Activated CD4-positive, alpha-beta T cell treated with anti-CD3 and anti-CD28 coated beads for 36 hours (primary cell): ENCODE measurements around the gene NDUFAF3. TPM values are rescaled to one million over a fixed set of nuclear protein-coding genes. Genes with fewer than 3 reads are reported as not detected.
A peak's percentile ranks its signal among the peaks of the same experiment; 100 is the strongest.

Source experiments
- ATAC-seq: fragments of 200-7000 bp; cut with Tn5 transposase; one replicate; pipeline ENCODE4 v1.10.0; 2021; ENCODE audit warnings: mild to moderate bottlenecking, moderate library complexity
- CTCF ChIA-PET: fragments of 350-600 bp; sonication (Branson Sonifier 250); formaldehyde crosslinking; loops from one replicate; lab custom pipeline; 2021; ENCODE audit warnings: antibody characterized with exemption; lab: Charles Lee
- POLR2A ChIA-PET: fragments of 350-600 bp; sonication (Branson Sonifier 250); formaldehyde crosslinking; loops from one replicate; lab custom pipeline; 2021; ENCODE audit warnings: antibody characterized with exemption, inconsistent platforms; lab: Charles Lee
- DNase-seq: peaks from one replicate; pipeline ENCODE4 v3.0.0-alpha.2; 2020
- H3K27ac Mint-ChIP-seq: one replicate; pipeline ENCODE4 v1.8.0; 2021; ENCODE audit warnings: mixed read lengths
- H3K27me3 Mint-ChIP-seq: one replicate; pipeline ENCODE4 v1.8.0; 2021; ENCODE audit warnings: mixed read lengths
- H3K36me3 Mint-ChIP-seq: one replicate; pipeline ENCODE4 v1.8.0; 2021; ENCODE audit warnings: low read depth, mixed read lengths
- H3K4me1 Mint-ChIP-seq: one replicate; pipeline ENCODE4 v1.8.0; 2021; ENCODE audit warnings: mixed read lengths
- H3K4me3 Mint-ChIP-seq: one replicate; pipeline ENCODE4 v1.8.0; 2021; ENCODE audit warnings: mild to moderate bottlenecking, moderate library complexity, mixed read lengths
- H3K9me3 Mint-ChIP-seq: one replicate; pipeline ENCODE4 v1.8.0; 2021; ENCODE audit warnings: low read depth, mixed read lengths
- intact Hi-C, 2 experiments: fragments of 100-400 bp; cut with DNase I in 1 of 2; cut with micrococcal nuclease in 1 of 2; formaldehyde crosslinking; loops; one replicate each; pipeline versions ENCODE4 v1.14.2 to v1.15.1; 2022 to 2024; cut with DNase I, micrococcal nuclease
- total RNA-seq, 2 experiments: library from RNA; stranded (reverse); gene quantifications; one replicate each; pipeline ENCODE4 v1.2.3, GENCODE V29; 2021

The NDUFAF3 gene
- total RNA-seq, 2 experiments from 2014 or later = 90.8 to 108 TPM

DNA sequence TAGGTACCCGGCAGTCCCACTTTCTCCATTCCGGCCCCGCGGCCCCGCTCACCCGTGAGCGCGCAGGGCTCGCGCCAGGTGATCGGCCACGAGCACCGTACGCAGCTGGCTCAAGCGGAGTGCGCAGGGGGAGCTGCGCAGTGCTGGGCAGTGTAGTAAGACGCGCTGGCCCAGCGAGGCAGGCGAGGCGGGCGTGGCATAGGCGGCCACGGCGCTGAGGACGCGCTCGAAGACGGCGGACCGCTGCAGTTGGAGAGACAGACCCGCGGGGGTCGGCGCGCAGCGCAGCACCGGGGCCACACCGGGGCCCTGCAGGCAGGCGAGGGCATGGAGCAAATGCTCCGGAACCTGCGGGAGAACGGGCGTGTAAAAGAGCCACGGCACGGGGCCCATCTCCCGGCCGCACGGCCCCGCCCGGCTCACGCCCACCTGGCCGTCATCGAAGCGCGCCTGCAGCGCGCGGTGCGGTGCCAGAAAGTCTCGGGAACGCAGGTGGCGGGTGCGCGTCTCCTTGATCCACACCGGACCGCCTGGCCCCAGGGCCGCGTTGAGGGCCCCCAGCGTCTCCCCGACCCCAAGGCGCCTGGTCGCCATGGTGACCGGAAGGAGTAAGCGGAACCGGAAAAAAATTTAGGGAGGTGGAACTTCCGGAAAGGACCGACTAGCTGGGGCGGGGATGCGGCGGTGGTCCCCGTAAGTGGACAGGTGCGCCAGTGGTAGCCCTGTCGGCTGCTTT is 3.8 kb upstream of the NDUFAF3 start, which contains the start of gene DALRD3:
Gene DALRD3 (minus strand): TSS at position 610 of the 736 bp plus-strand sequence. CDS start 16 bp downstream, at position 594.
- CTCF ChIA-PET = interaction anchor here (1.0 to 4.7 kb wide), 4 partner anchors 11 to 217 kb away, joined by 3 to 27 read pairs (median 4); partner anchors contain the start of genes P4HTM, QRICH1 and WDR6
- Mint-ChIP-seq H3K36me3 (peaks cover 24% of the 10 kb centered on the region), H3K4me3 (peak within 1 kb of the TSS; percentile 95), H3K27me3 (no peaks in the 10 kb centered on the region), H3K4me1 (peaks cover 22% of the 10 kb centered on the region), H3K9me3 (no peaks in the 10 kb centered on the region), H3K27ac (peak within 1 kb of the TSS; percentile 91)
- POLR2A ChIA-PET = interaction anchor here (0.6 to 9.0 kb wide), 5 partner anchors 10 to 546 kb away, joined by 3 to 102 read pairs (median 6); partner anchors contain the start of genes IMPDH2, QRICH1 and WDR6
- DNase-seq (peak; percentile 77), ATAC-seq (no peak)
- intact Hi-C loops = loop anchor here in 1 of 2 experiments (1.0 kb wide), 1 partner anchor 29 kb away; no protein-coding TSS in a partner anchor

DNA sequence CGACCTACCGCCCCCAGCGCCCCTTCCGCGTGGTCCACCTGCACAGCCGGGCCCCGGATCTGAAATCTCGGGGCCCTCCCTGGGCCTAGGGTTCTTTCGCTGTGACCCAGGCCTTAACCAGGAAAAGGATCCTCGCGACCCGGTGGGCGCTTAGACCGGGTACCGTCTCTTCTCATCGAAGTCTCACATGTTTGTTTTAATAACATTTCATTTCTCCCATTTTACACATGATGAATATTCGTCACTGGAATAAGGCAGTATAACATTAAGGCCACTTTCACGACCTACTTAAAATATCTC is 3.3 kb upstream of the NDUFAF3 start:
- ChIA-PET CTCF (interaction anchor here (1.0 kb wide), 1 partner anchor 12 kb away, joined by 3 read pairs; the partner anchor contains the start of gene WDR6), POLR2A (interaction anchor here (0.6 to 9.0 kb wide), 4 partner anchors 10 to 546 kb away, joined by 3 to 102 read pairs (median 10); partner anchors contain the start of genes IMPDH2 and WDR6)
- peaks cover 25% of the 10 kb centered on the region for H3K36me3 Mint-ChIP-seq
- DNase-seq = no peak
- no peaks in the 10 kb centered on the region for H3K9me3 Mint-ChIP-seq
- peak overlapping the region; percentile 95 for H3K4me3 Mint-ChIP-seq
- no peak for ATAC-seq
- H3K4me1 Mint-ChIP-seq = peaks cover 26% of the 10 kb centered on the region
- H3K27me3 Mint-ChIP-seq = no peaks in the 10 kb centered on the region
- peak overlapping the region; percentile 91 for H3K27ac Mint-ChIP-seq
- intact Hi-C loops = loop anchor here in 1 of 2 experiments (1.0 kb wide), 1 partner anchor 29 kb away; no protein-coding TSS in a partner anchor

DNA sequence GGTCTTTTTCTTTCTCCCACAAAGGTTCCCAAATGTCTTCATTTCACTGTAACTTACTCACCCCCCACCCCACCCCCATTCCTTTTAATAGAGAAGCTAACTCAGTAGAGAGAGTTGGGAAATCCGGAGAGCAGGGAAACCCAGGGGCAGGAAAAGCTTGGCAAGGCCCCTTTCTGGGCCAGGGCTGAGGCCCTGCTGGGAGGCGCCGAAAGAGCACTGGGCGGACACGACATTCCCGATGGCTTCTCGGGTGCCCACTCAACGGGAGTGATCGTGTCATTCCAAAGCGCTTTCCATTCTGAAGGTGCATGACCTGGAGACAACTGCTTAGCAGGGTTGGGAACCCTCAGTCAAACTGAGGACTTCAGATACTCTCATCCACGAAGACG is 2.0 kb upstream of the NDUFAF3 start:
- Mint-ChIP-seq H3K36me3 (peaks cover 34% of the 10 kb centered on the region), H3K9me3 (no peaks in the 10 kb centered on the region)
- intact Hi-C loops = loop anchor here (2.0 to 10.0 kb wide), 10 partner anchors 31 to 1545 kb away; partner anchors contain the start of genes AMT (in 1 of the 2), CCDC51 (in 1 of the 2), CCDC71 (in 1 of the 2) and CDC25A (in 1 of the 2)

DNA sequence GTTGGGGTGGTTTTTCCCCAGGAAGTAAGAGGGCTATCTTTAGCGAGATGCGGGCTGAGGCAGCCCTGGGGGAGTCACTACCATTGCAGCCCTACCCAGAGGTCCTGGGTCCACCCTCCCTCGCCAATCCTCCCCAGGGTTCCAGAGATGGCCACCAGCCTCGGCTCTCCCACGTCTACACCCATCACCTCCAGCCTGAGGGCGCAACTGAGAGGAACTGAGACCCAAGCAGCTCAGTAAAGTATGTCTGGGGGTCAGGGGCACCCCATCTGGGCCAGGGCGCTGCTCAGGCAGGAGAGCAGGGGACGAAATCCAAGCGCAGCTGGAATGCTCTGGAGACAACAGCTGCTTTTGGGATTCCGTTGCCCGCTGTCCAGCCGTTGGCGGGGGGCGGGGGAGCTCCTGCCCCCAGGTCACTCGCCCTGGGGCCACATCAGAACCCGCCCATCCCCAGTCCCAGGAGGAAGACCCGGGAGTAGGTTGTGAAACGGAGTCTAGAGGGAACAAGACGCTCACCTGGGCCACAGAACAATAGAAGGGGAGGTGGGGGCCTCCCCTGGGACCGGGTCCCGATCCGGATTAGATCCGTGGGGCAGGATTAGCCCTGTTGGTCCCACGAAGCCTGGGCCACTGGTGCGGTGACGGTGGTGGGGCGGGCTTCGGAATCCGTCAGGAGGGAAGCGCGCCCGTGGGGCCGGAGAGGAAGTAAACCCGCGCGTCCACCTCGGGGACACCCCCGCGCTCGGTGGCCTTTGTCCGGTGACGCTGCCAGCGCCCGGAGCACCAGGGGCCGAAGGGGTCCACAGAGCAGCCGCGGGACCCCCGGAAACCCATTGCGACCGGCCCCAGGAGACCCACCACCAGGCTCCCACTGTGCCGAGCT is 1.4 kb upstream of the NDUFAF3 start:
- CTCF ChIA-PET = interaction anchor here (0.6 to 5.7 kb wide), 15 partner anchors 8 to 826 kb away, joined by 3 to 43 read pairs (median 3); partner anchors contain the start of genes IMPDH2, P4HTM and WDR6
- intact Hi-C loops = loop anchor here (1.0 to 10.0 kb wide), 21 partner anchors 9 to 1546 kb away; partner anchors contain the start of genes IMPDH2 (in 2 of the 2), QRICH1 (in 2 of the 2), WDR6 (in 2 of the 2) and AMT (in 1 of the 2)
- POLR2A ChIA-PET = interaction anchor here (0.7 to 9.0 kb wide), 8 partner anchors 8 to 102 kb away, joined by 3 to 102 read pairs (median 8); partner anchors contain the start of genes ARIH2, IMPDH2, P4HTM and QRICH1
- peaks cover 45% of the 10 kb centered on the region for H3K4me1 Mint-ChIP-seq
- peak overlapping the region; percentile 84 for H3K27ac Mint-ChIP-seq
- peak overlapping the region; percentile 95 for H3K4me3 Mint-ChIP-seq
- no peak for ATAC-seq
- no peaks in the 10 kb centered on the region for H3K27me3 Mint-ChIP-seq
- peak; percentile 56 for DNase-seq
- no peaks in the 10 kb centered on the region for H3K9me3 Mint-ChIP-seq
- H3K36me3 Mint-ChIP-seq = peaks cover 34% of the 10 kb centered on the region

More for the DNA sequence above, 2.0 kb upstream of the NDUFAF3 start:
- H3K4me1 Mint-ChIP-seq = peaks cover 39% of the 10 kb centered on the region
- H3K27ac Mint-ChIP-seq = peak overlapping the region; percentile 84
- DNase-seq (no peak), ATAC-seq (no peak)
- H3K27me3 Mint-ChIP-seq = no peaks in the 10 kb centered on the region
- peak overlapping the region; percentile 95 for H3K4me3 Mint-ChIP-seq
- ChIA-PET POLR2A (interaction anchor here (0.7 to 9.0 kb wide), 5 partner anchors 9 to 74 kb away, joined by 3 to 102 read pairs (median 4); partner anchors contain the start of genes IMPDH2, QRICH1 and WDR6), CTCF (interaction anchor here (0.6 to 3.6 kb wide), 9 partner anchors 9 to 826 kb away, joined by 3 to 28 read pairs (median 3); partner anchors contain the start of genes IMPDH2 and WDR6)

DNA sequence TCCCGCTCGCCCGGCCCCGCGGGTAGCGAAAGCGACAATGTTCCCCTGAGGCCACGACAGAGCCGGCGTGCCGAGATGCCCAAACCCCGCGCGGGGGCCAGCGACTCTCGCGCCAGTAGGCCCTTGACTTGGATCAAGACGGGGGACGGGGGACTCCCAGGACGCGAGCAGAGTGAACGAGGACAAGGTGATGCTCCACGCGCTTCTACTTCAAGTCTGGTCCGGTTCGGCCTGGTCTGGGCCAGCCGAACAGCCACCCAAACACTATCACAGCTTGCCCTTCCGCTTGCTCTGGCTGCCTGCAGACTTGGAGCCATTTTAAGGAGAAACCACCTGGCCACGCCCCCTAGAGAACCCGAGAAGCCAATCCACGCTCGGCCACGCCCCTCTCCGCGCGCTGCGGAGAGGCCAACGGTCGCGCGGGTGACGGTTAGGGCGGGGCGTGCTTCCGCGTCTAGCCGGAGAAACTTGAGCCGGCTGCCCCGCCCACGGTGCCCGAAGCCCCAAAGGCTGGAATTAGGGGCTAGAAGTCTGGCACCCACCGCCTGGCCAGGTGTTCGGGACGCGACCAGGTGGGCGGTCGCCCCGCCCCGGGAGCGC is 608 bp upstream of the NDUFAF3 start:
- no peaks in the 10 kb centered on the region for H3K27me3 Mint-ChIP-seq
- ATAC-seq = peak; percentile 75
- peaks cover 39% of the 10 kb centered on the region for H3K36me3 Mint-ChIP-seq
- CTCF ChIA-PET = interaction anchor here (0.6 to 5.7 kb wide), 16 partner anchors 8 to 1074 kb away, joined by 3 to 43 read pairs (median 3); partner anchors contain the start of genes IMPDH2, NCKIPSD, P4HTM and QRICH1
- H3K9me3 Mint-ChIP-seq = no peaks in the 10 kb centered on the region
- intact Hi-C loops = loop anchor here (1.0 to 10.0 kb wide), 21 partner anchors 8 to 1547 kb away; partner anchors contain the start of genes IMPDH2 (in 2 of the 2), QRICH1 (in 2 of the 2), WDR6 (in 2 of the 2) and AMT (in 1 of the 2)
- POLR2A ChIA-PET = interaction anchor here (1.7 to 9.0 kb wide), 6 partner anchors 8 to 102 kb away, joined by 8 to 102 read pairs (median 18); partner anchors contain the start of genes ARIH2, IMPDH2, P4HTM and QRICH1
- peak overlapping the region; percentile 95 for H3K27ac Mint-ChIP-seq
- DNase-seq = peak; percentile 99
- peak overlapping the region; percentile 95 for H3K4me3 Mint-ChIP-seq
- H3K4me1 Mint-ChIP-seq = peaks cover 52% of the 10 kb centered on the region

DNA sequence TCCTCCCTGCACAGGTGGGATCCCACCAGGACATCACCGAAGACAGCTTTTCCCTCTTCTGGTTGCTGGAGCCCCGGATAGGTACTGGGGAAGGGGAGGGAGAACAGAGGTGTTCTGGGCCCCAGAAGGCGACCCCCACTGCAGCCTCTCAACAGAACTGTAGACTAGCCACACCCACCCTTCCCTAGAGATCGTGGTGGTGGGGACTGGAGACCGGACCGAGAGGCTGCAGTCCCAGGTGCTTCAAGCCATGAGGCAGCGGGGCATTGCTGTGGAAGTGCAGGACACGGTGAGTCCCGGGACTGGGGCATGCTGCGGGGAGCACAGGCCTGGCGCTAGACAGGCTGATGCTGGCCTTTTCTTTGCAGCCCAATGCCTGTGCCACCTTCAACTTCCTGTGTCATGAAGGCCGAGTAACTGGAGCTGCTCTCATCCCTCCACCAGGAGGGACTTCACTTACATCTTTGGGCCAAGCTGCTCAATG is 809 bp downstream of the NDUFAF3 start:
- CTCF ChIA-PET = interaction anchor here (0.7 to 5.7 kb wide), 8 partner anchors 10 to 1604 kb away, joined by 3 to 43 read pairs (median 4); partner anchors contain the start of genes ARIH2, NCKIPSD, P4HTM and WDR6
- ATAC-seq = no peak
- peaks cover 52% of the 10 kb centered on the region for H3K36me3 Mint-ChIP-seq
- intact Hi-C loops = loop anchor here (1.0 to 10.0 kb wide), 7 partner anchors 135 to 1548 kb away; partner anchors contain the start of genes AMT (in 1 of the 2), CDC25A (in 1 of the 2), IP6K2 (in 1 of the 2) and NICN1 (in 1 of the 2)
- H3K4me1 Mint-ChIP-seq = peaks cover 59% of the 10 kb centered on the region
- no peaks in the 10 kb centered on the region for H3K27me3 Mint-ChIP-seq
- POLR2A ChIA-PET = interaction anchor here (2.0 to 9.0 kb wide), 3 partner anchors 14 to 104 kb away, joined by 9 to 102 read pairs (median 31); partner anchors contain the start of genes ARIH2, QRICH1 and WDR6
- peak overlapping the region; percentile 95 for H3K4me3 Mint-ChIP-seq
- DNase-seq = peak; percentile 41
- H3K9me3 Mint-ChIP-seq = no peaks in the 10 kb centered on the region
- peak overlapping the region; percentile 96 for H3K27ac Mint-ChIP-seq

DNA sequence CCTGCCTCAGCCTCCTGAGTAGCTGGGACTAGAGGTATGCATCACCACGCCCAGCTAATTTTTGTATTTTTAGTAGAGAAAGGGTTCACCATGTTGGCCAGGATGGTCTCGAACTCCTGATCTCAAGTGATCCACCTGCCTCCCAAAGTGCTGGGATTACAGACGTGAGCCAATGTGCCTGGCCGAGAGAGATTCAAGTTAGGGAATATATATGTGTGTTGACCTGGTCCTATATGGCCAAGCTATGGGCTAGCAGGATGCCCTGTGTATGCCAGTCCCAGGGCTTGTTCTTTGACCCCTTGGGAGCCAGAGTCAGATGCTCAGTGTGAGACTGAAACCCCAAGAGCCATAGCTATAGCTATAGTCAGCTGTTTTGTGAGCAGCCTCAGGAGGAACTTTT is 1.9 kb downstream of the NDUFAF3 start:
- ChIA-PET POLR2A (interaction anchor here (0.6 to 9.0 kb wide), 3 partner anchors 15 to 101 kb away, joined by 3 to 102 read pairs (median 31); partner anchors contain the start of genes QRICH1 and WDR6), CTCF (interaction anchor here (0.6 to 5.7 kb wide), 7 partner anchors 11 to 625 kb away, joined by 3 to 43 read pairs (median 6); partner anchors contain the start of genes DAG1, P4HTM and WDR6)
- intact Hi-C loops = loop anchor here (5.0 to 10.0 kb wide), 4 partner anchors 401 to 1549 kb away; partner anchors contain the start of genes AMT (in 1 of the 2), CDC25A (in 1 of the 2), NICN1 (in 1 of the 2) and SCAP (in 1 of the 2)
- peak overlapping the region; percentile 79 for H3K27ac Mint-ChIP-seq
- ATAC-seq (no peak), DNase-seq (no peak)
- H3K9me3 Mint-ChIP-seq = no peaks in the 10 kb centered on the region
- peaks cover 61% of the 10 kb centered on the region for H3K36me3 Mint-ChIP-seq
- peak overlapping the region; percentile 95 for H3K4me3 Mint-ChIP-seq
- H3K27me3 Mint-ChIP-seq = no peaks in the 10 kb centered on the region
- peaks cover 66% of the 10 kb centered on the region for H3K4me1 Mint-ChIP-seq

DNA sequence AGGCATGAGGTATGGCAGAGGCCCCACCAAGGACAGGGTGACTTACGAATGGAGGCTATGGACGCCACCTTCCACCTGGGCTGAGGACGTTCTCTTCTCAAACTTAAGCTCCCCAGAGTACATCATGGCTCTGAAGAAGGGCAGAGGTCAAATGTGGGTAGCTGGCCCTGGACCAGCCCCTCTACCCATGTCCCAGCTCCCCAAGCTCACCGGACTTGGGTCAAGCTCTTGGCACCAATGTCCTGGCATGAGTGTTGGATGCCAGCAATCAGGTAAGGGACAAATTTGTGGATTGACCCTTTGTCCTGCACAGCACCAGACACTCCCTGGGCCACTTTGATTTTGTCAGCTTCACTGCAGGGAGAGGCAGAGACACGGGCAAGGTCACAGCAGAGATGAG is 2.5 kb downstream of the NDUFAF3 start:
- DNase-seq = no peak
- no peaks in the 10 kb centered on the region for H3K9me3 Mint-ChIP-seq
- ChIA-PET CTCF (interaction anchor here (0.6 to 5.7 kb wide), 7 partner anchors 11 to 1269 kb away, joined by 3 to 43 read pairs (median 4); partner anchors contain the start of genes DAG1 and P4HTM), POLR2A (interaction anchor here (5.0 to 9.0 kb wide), 2 partner anchors 16 to 69 kb away, joined by 31 to 102 read pairs; partner anchors contain the start of genes QRICH1 and WDR6)
- peaks cover 66% of the 10 kb centered on the region for H3K36me3 Mint-ChIP-seq
- intact Hi-C loops = loop anchor here (5.0 to 10.0 kb wide), 4 partner anchors 400 to 1550 kb away; partner anchors contain the start of genes AMT (in 1 of the 2), CDC25A (in 1 of the 2), NICN1 (in 1 of the 2) and SCAP (in 1 of the 2)
- H3K4me3 Mint-ChIP-seq = no peak overlapping the region
- H3K27ac Mint-ChIP-seq = no peak overlapping the region
- peaks cover 66% of the 10 kb centered on the region for H3K4me1 Mint-ChIP-seq
- no peak for ATAC-seq
- H3K27me3 Mint-ChIP-seq = no peaks in the 10 kb centered on the region
